Measurements from ENCODE around the gene SLMAP.

SLMAP gene

GRCh38 chr3:57825116-57825515 lies 69.0 kb downstream of the SLMAP start:
- no peak for DNase-seq (ENCODE audit: low read depth)
- no peak overlapping the region for H3K4me3 ChIP-seq (ENCODE audit: low read depth, low read length)
- TF ChIP-seq CTCF (IDR thresholded peaks at IDR 0.05; ENCODE audit: control insufficient read depth, extremely low read depth, insufficient read depth), result no peak

DNA sequence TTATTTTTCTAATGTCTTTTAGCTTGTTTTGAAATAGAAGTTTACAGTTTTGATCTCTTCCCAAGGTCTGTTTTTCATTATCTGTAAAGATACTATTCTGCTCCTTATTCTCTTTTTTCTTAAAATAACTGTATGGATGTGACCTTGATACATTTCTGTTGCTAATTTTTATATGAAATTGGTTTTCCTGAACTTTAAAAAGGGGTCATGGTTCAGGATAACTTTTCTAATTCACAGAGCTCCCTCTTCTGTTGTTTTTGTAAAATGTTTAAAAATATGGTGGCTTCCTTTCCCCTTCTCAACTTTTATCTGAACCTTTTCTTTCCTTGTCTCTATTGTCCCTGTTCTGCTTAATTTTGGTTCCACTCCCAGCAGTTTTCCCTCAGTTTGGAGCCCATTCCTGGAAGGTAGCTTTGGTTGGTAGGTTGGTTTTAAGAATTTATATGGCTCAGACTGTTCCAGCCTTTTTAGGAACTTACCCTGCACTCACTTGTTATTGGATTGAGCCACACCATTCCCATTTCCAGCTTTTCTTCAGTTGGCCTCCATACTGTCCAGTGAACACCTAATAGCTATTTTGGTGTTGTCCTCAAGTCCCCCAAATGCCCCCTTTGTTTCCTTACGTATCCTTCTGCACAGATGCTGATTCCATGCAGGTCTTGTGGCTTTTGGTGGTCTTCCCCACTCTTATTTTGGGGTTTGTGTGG lies 70.3 kb downstream of the SLMAP start:
- H3K4me3 ChIP-seq (ENCODE audit: low read depth, low read length), result no peak overlapping the region
- no peak for DNase-seq (ENCODE audit: low read depth)
- TF ChIP-seq CTCF (IDR thresholded peaks at IDR 0.05; ENCODE audit: control insufficient read depth, extremely low read depth, insufficient read depth), result peak; percentile 31; the same call in 1 of the 2 replicates

DNA sequence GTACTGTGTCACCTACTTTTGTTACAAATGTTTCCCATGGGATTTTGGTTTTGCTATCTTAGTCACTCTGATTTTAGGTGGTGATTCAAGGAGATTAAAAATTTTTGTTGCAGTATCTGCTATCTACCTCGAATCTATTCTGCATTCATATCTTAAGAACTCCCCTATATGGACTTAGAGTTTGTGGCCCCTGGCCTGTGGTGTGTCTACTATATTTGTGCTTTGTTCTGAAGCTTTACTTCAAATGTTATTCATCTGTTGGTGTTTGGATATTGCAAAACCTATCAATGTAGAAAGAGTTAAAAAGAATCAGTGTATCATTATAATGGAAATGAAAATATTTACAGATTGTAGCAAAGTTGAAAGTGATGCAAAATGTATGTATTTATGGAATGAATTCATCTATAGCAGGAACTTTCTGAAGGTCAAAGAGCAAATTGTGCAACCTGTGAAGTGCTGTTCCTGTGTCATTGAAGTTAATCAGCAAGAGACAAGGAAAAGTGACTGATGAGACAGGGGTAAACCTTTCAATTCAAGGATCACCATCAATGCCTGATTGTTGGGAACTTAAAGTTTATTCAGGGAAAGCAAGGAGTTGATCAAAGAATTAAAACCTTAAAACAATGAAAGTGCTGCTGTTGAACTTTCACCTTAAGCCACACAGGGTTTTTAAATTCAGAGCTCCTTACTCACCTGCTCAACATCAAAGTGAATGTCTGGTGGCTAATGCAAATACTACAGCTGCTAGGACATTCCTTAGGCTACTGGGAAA lies 71.0 kb downstream of the SLMAP start:
- H3K4me3 ChIP-seq (ENCODE audit: low read depth, low read length), result no peak overlapping the region
- DNase-seq (ENCODE audit: low read depth), result no peak
- TF ChIP-seq CTCF (IDR thresholded peaks at IDR 0.05; ENCODE audit: control insufficient read depth, extremely low read depth, insufficient read depth), result no peak

GRCh38 chr3:57827757-57828156 lies 71.6 kb downstream of the SLMAP start:
- no peak for DNase-seq (ENCODE audit: low read depth)
- no peak overlapping the region for H3K4me3 ChIP-seq (ENCODE audit: low read depth, low read length)
- no peak for TF ChIP-seq CTCF (IDR thresholded peaks at IDR 0.05; ENCODE audit: control insufficient read depth, extremely low read depth, insufficient read depth)

- DNase-seq (ENCODE audit: low read depth), result no peak
- H3K4me3 ChIP-seq (ENCODE audit: low read depth, low read length), result no peak overlapping the region
- no peak for TF ChIP-seq CTCF (IDR thresholded peaks at IDR 0.05; ENCODE audit: control insufficient read depth, extremely low read depth, insufficient read depth)
Observed at GRCh38 chr3:57832486-57832885, 76.4 kb downstream of the SLMAP start.

DNA sequence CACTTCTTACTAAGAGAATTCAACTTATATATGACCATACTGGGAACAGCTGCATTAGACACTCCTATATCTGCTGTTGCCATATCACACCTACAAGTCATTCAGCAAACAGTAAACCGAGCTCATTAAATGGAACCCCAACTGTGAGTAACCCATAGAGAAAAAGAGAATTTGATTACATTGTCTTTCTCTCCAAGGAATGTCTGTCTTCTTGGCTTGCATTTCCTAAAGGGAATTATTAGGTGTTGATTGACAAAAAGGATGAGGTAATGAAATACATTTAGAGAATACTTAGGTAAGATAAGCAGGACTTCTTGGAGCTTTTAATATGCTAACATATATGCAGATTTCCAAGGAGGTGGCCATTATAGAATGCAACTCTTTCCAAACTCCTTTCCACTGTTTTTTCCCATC lies 76.8 kb downstream of the SLMAP start:
- no peak for TF ChIP-seq CTCF (IDR thresholded peaks at IDR 0.05; ENCODE audit: control insufficient read depth, extremely low read depth, insufficient read depth)
- no peak overlapping the region for H3K4me3 ChIP-seq (ENCODE audit: low read depth, low read length)
- no peak for DNase-seq (ENCODE audit: low read depth)

Data from LNCaP clone FGC (cell line).